Liver (tissue), 9 donors: ENCODE data around the gene KDM4C. TPM values are rescaled to one million over a fixed set of nuclear protein-coding genes. Genes with fewer than 3 reads are reported as not detected.

Experiments used
- DNase-seq: peaks from one replicate; pipeline ENCODE4 v3.0.0-alpha.2; 2017; ENCODE audit warnings: low spot score
- H3K27ac ChIP-seq, 2 donors: one replicate each; pipeline ENCODE4 v1.7.0; 2013; ENCODE audit warnings: inconsistent platforms in 2 of 2, low read length in 2 of 2, control low read depth in 1 of 2, low read depth in 1 of 2, mild to moderate bottlenecking in 1 of 2
- H3K27me3 ChIP-seq, 4 donors: one replicate each; pipeline versions ENCODE4 v1.6.1 to v1.7.0; 2013; ENCODE audit warnings: low read length in 3 of 4, inconsistent platforms in 1 of 4, mild to moderate bottlenecking in 1 of 4, moderate library complexity in 1 of 4; ENCODE audit not compliant: control insufficient read depth in 4 of 4, insufficient read depth in 4 of 4
- H3K36me3 ChIP-seq, 4 donors: one replicate each; pipeline versions ENCODE4 v1.6.1 to v1.7.0; 2013; ENCODE audit warnings: low read length in 3 of 4, mild to moderate bottlenecking in 3 of 4, low read depth in 1 of 4, moderate library complexity in 1 of 4; ENCODE audit not compliant: control insufficient read depth in 4 of 4, insufficient read depth in 3 of 4
- H3K4me1 ChIP-seq, 4 donors: one replicate each; pipeline versions ENCODE4 v1.6.1 to v1.7.0; 2013; ENCODE audit warnings: low read length in 3 of 4, mild to moderate bottlenecking in 3 of 4, moderate library complexity in 1 of 4; ENCODE audit not compliant: control insufficient read depth in 4 of 4, insufficient read depth in 4 of 4
- H3K4me3 ChIP-seq, 3 donors: one replicate each; pipeline versions ENCODE4 v1.6.1 to v1.7.0; 2013; ENCODE audit warnings: low read length in 3 of 3, control low read depth in 1 of 3, low read depth in 1 of 3, mild to moderate bottlenecking in 1 of 3
- H3K9ac ChIP-seq, 2 donors: one replicate each; pipeline ENCODE4 v1.7.0; 2013; ENCODE audit warnings: low read length in 2 of 2, mild to moderate bottlenecking in 2 of 2, moderate library complexity in 2 of 2, control low read depth in 1 of 2, low read depth in 1 of 2
- H3K9me3 ChIP-seq, 4 donors: one replicate each; pipeline versions ENCODE4 v1.6.1 to v1.7.0; 2013; ENCODE audit warnings: low read length in 3 of 4; ENCODE audit not compliant: control insufficient read depth in 4 of 4
- EGR1 ChIP-seq, 2 donors: IDR thresholded peaks; 2 replicates each; pipeline ENCODE4 v1.6.1; 2016 to 2018; ENCODE audit warnings: antibody characterized with exemption in 2 of 2, low read depth in 2 of 2
- FOXA1 ChIP-seq: IDR thresholded peaks from 2 replicates; pipeline ENCODE4 v1.6.1; 2016; ENCODE audit warnings: antibody characterized with exemption
- FOXA2 ChIP-seq: IDR thresholded peaks from 2 replicates; pipeline ENCODE4 v1.6.1; 2016; ENCODE audit warnings: antibody characterized with exemption
- GABPA ChIP-seq, 2 donors: IDR thresholded peaks in 1 of 2; conservative IDR thresholded peaks in 1 of 2; 2 replicates each; pipeline ENCODE4 v1.6.1; 2016; ENCODE audit warnings: antibody characterized with exemption in 2 of 2, mild to moderate bottlenecking in 1 of 2, moderate library complexity in 1 of 2
- HNF4A ChIP-seq, 2 donors: conservative IDR thresholded peaks; 2 replicates each; pipeline ENCODE4 v1.6.1; 2016; ENCODE audit warnings: antibody characterized with exemption in 2 of 2, mild to moderate bottlenecking in 2 of 2
- HNF4G ChIP-seq: IDR thresholded peaks from 2 replicates; pipeline ENCODE4 v1.6.1; 2016; ENCODE audit warnings: antibody characterized with exemption
- JUND ChIP-seq, 2 donors: IDR thresholded peaks; 2 replicates each; pipeline ENCODE4 v1.6.1; 2016; ENCODE audit warnings: antibody characterized with exemption in 2 of 2
- MAX ChIP-seq: IDR thresholded peaks from 2 replicates; pipeline ENCODE4 v1.6.1; 2016; ENCODE audit warnings: antibody characterized with exemption
- RAD21 ChIP-seq, 2 donors: IDR thresholded peaks; 2 replicates each; pipeline ENCODE4 v1.6.1; 2016; ENCODE audit warnings: antibody characterized with exemption in 2 of 2, mild to moderate bottlenecking in 2 of 2
- RXRA ChIP-seq, 2 donors: IDR thresholded peaks; 2 replicates each; pipeline ENCODE4 v1.6.1; 2017 to 2018; ENCODE audit warnings: antibody characterized with exemption in 2 of 2, mild to moderate bottlenecking in 1 of 2
- SP1 ChIP-seq: IDR thresholded peaks from 2 replicates; pipeline ENCODE4 v1.6.1; 2018; ENCODE audit warnings: antibody characterized with exemption, mild to moderate bottlenecking
- TAF1 ChIP-seq: conservative IDR thresholded peaks from 2 replicates; pipeline ENCODE4 v1.6.1; 2016; ENCODE audit warnings: antibody characterized with exemption, mild to moderate bottlenecking
- ZBTB33 ChIP-seq: IDR thresholded peaks from 2 replicates; pipeline ENCODE4 v1.6.1; 2016; ENCODE audit warnings: antibody characterized with exemption
- WGBS: extraction: QIAGEN DNeasy Blood & Tissue Kit; methylation state at CpG from one replicate; pipeline ENCODE4 v1.1.7; 2013; 5-methylcytosine and 5-hydroxymethylcytosine counted together
- polyA plus RNA-seq, 2 donors: library from polyadenylated mRNA; stranded (reverse) in 1 of 2; unstranded in 1 of 2; fragments of 200-250 nt in 1 of 2; fragments of >200 nt in 1 of 2; fragmentation: Nextera tagmentation in 1 of 2; extraction: Ambion mirVana in 1 of 2; gene quantifications; one replicate each; pipeline versions ENCODE4 v1.2.1 to v1.2.3, GENCODE V29; 2013 to 2015
- total RNA-seq, 2 donors: library from RNA; depleted of rRNA; stranded (reverse); fragments of >200 nt; gene quantifications; one replicate each; pipeline ENCODE4 v1.2.3, GENCODE V29; 2014
- TF ChIP-seq, protein P1 (sequence below): IDR thresholded peaks from 2 replicates; pipeline ENCODE4 v1.6.1; 2016; ENCODE audit warnings: antibody characterized with exemption
- TF ChIP-seq, protein P2 (sequence below): IDR thresholded peaks from 2 replicates; pipeline ENCODE4 v1.6.1; 2016; ENCODE audit warnings: antibody characterized with exemption, mild to moderate bottlenecking
- TF ChIP-seq, protein P3 (sequence below): fragments of 150-350 bp; IDR thresholded peaks from 2 replicates; pipeline ENCODE4 v1.5.1; 2017; ENCODE audit warnings: improper control_type of control experiment, low read depth, low read length; ENCODE audit not compliant: missing input control
- donor health status: healthy.
- donor health status: healthy.
- donor health status: healthy.
- donor health status: healthy.
- donor health status: healthy.

KDM4C gene
- total and polyA plus RNA-seq, 4 donors, result 4.3 to 40.2 (median 24.0) TPM

DNA sequence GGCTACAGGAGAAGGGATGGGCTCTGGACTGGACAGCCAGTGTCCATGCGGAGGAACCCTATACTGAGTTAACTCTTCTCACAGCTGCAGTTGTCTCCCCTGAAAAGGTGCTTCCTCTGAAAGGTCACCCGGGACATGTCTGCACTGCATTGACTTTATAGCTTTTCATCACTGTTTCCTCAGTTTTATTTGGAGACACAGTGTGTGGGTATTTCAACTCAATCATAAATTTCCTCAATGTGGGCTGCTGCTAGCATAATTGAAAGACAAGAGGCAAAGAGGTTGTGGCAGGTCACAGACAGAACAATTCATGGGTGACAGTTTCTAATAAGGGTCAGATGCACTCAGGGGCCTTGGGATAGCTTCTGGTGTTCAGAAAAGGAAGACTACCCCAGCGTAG is 336.8 kb downstream of the KDM4C start:
- peaks cover 0 to under 1% (median 0%) of the 10 kb centered on the region in 4 donors for H3K9me3 ChIP-seq
- no peaks in the 10 kb centered on the region for H3K27me3 ChIP-seq
- no peaks in the 10 kb centered on the region for H3K4me1 ChIP-seq
- no peak overlapping the region for H3K27ac ChIP-seq
- TF ChIP-seq, protein P1, sequence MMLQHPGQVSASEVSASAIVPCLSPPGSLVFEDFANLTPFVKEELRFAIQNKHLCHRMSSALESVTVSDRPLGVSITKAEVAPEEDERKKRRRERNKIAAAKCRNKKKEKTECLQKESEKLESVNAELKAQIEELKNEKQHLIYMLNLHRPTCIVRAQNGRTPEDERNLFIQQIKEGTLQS, result no peak
- TF ChIP-seq SP1 (no peak), FOXA1 (no peak), GABPA (IDR thresholded peaks at IDR 0.05 in 1 of 2, conservative IDR thresholded peaks at IDR 0.05 in 1 of 2) (no peak), MAX (no peak), ZBTB33 (no peak), EGR1 (IDR thresholded peaks at IDR 0.05; ENCODE audit: low read depth in 2 of 2) (no peak), HNF4G (no peak)
- TF ChIP-seq, protein P2, sequence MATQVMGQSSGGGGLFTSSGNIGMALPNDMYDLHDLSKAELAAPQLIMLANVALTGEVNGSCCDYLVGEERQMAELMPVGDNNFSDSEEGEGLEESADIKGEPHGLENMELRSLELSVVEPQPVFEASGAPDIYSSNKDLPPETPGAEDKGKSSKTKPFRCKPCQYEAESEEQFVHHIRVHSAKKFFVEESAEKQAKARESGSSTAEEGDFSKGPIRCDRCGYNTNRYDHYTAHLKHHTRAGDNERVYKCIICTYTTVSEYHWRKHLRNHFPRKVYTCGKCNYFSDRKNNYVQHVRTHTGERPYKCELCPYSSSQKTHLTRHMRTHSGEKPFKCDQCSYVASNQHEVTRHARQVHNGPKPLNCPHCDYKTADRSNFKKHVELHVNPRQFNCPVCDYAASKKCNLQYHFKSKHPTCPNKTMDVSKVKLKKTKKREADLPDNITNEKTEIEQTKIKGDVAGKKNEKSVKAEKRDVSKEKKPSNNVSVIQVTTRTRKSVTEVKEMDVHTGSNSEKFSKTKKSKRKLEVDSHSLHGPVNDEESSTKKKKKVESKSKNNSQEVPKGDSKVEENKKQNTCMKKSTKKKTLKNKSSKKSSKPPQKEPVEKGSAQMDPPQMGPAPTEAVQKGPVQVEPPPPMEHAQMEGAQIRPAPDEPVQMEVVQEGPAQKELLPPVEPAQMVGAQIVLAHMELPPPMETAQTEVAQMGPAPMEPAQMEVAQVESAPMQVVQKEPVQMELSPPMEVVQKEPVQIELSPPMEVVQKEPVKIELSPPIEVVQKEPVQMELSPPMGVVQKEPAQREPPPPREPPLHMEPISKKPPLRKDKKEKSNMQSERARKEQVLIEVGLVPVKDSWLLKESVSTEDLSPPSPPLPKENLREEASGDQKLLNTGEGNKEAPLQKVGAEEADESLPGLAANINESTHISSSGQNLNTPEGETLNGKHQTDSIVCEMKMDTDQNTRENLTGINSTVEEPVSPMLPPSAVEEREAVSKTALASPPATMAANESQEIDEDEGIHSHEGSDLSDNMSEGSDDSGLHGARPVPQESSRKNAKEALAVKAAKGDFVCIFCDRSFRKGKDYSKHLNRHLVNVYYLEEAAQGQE, result no peak
- WGBS, result 92% methylated on average over 3 of the region's 3 CpGs
- no peak overlapping the region for H3K9ac ChIP-seq
- H3K4me3 ChIP-seq, result no peak overlapping the region
- peaks cover 0 to 3% (median 1%) of the 10 kb centered on the region in 4 donors for H3K36me3 ChIP-seq
- no peak for DNase-seq

- Histone ChIP-seq H3K36me3 (peaks cover 0 to 3% (median 1%) of the 10 kb centered on the region in 4 donors), H3K27ac (no peak overlapping the region), H3K4me3 (no peak overlapping the region), H3K27me3 (no peaks in the 10 kb centered on the region), H3K9me3 (peaks cover 0 to 1% (median 0%) of the 10 kb centered on the region in 4 donors), H3K9ac (no peak overlapping the region), H3K4me1 (no peaks in the 10 kb centered on the region)
- TF ChIP-seq HNF4A (conservative IDR thresholded peaks at IDR 0.05), result no peak
- no peak for TF ChIP-seq EGR1 (IDR thresholded peaks at IDR 0.05; ENCODE audit: low read depth in 2 of 2)
- TF ChIP-seq GABPA (IDR thresholded peaks at IDR 0.05 in 1 of 2, conservative IDR thresholded peaks at IDR 0.05 in 1 of 2), result no peak
- TF ChIP-seq SP1, result no peak
- TF ChIP-seq ZBTB33, result no peak
- no peak for TF ChIP-seq JUND (IDR thresholded peaks at IDR 0.05)
- no peak for TF ChIP-seq HNF4G
- TF ChIP-seq, protein P3, sequence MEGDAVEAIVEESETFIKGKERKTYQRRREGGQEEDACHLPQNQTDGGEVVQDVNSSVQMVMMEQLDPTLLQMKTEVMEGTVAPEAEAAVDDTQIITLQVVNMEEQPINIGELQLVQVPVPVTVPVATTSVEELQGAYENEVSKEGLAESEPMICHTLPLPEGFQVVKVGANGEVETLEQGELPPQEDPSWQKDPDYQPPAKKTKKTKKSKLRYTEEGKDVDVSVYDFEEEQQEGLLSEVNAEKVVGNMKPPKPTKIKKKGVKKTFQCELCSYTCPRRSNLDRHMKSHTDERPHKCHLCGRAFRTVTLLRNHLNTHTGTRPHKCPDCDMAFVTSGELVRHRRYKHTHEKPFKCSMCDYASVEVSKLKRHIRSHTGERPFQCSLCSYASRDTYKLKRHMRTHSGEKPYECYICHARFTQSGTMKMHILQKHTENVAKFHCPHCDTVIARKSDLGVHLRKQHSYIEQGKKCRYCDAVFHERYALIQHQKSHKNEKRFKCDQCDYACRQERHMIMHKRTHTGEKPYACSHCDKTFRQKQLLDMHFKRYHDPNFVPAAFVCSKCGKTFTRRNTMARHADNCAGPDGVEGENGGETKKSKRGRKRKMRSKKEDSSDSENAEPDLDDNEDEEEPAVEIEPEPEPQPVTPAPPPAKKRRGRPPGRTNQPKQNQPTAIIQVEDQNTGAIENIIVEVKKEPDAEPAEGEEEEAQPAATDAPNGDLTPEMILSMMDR, result no peak
- TF ChIP-seq MAX, result no peak
- no peak for TF ChIP-seq RXRA (IDR thresholded peaks at IDR 0.05)
- no peak for TF ChIP-seq FOXA1
- TF ChIP-seq, protein P1, result no peak
- no peak for TF ChIP-seq FOXA2
- TF ChIP-seq RAD21 (IDR thresholded peaks at IDR 0.05), result no peak
- TF ChIP-seq TAF1, result no peak
- DNase-seq, result no peak
- WGBS, result 91% methylated on average over 3 of the region's 3 CpGs
Observed at GRCh38 chr9:7095058-7095457, 337.3 kb downstream of the KDM4C start.
